NCI-H82 (cell line): ENCODE results near the gene KRTAP10-4.
"Not testable (repeated sequence)": the region's sequence is repeated elsewhere in the genome, so short reads cannot be mapped to it uniquely, and the experiment has no call there.

Source experiments
- DNase-seq: peaks from one replicate; lab custom pipeline; 2025; lab: John Stamatoyannopoulos, UW

KRTAP10-4 gene

DNA sequence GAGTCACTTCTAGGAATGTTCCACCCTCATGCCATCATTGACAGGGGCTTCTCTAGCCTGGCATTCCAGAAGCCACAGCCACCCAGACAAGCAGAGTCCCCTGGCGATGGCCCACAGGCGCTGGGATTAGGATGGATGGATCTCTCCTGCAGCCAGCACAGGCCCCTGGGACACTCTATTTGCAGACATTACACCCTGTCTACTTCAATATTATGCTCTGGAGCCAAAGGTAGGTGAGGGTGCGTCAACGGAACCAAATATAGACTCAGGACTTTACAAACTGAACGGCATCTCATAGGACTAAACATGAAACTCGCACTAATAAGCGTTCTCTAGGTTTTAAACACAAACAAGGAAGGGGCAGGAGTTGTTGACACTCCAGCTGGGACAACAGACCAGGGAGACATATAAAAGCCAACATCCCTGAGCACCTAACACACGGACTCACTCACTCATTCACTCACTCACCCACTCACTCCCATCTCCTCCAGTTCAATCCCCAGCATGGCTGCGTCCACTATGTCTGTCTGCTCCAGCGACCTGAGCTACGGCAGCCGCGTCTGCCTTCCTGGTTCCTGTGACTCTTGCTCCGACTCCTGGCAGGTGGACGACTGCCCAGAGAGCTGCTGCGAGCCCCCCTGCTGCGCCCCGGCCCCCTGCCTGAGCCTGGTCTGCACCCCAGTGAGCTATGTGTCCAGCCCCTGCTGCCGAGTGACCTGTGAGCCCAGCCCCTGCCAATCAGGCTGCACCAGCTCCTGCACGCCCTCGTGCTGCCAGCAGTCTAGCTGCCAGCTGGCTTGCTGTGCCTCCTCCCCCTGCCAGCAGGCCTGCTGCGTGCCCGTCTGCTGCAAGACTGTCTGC, 26.8 kb downstream of the KRTAP10-4 start, which contains the start of gene KRTAP10-7:
Gene KRTAP10-7 (plus strand): TSS at position 480 of the 861 bp plus-strand sequence. CDS start 25 bp downstream, at position 505.
- DNase-seq: not testable (repeated sequence)

DNA sequence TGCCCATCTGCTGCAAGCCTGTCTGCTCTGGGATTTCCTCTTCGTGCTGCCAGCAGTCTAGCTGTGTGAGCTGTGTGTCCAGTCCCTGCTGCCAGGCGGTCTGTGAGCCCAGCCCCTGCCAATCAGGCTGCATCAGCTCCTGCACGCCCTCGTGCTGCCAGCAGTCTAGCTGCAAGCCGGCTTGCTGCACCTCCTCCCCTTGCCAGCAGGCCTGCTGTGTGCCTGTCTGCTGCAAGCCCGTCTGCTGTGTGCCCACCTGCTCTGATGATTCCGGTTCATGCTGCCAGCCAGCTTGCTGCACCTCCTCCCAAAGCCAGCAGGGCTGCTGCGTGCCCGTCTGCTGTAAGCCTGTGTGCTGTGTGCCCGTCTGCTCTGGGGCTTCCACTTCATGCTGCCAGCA, 27.6 kb downstream of the KRTAP10-4 start:
- DNase-seq: not testable (repeated sequence)

DNA sequence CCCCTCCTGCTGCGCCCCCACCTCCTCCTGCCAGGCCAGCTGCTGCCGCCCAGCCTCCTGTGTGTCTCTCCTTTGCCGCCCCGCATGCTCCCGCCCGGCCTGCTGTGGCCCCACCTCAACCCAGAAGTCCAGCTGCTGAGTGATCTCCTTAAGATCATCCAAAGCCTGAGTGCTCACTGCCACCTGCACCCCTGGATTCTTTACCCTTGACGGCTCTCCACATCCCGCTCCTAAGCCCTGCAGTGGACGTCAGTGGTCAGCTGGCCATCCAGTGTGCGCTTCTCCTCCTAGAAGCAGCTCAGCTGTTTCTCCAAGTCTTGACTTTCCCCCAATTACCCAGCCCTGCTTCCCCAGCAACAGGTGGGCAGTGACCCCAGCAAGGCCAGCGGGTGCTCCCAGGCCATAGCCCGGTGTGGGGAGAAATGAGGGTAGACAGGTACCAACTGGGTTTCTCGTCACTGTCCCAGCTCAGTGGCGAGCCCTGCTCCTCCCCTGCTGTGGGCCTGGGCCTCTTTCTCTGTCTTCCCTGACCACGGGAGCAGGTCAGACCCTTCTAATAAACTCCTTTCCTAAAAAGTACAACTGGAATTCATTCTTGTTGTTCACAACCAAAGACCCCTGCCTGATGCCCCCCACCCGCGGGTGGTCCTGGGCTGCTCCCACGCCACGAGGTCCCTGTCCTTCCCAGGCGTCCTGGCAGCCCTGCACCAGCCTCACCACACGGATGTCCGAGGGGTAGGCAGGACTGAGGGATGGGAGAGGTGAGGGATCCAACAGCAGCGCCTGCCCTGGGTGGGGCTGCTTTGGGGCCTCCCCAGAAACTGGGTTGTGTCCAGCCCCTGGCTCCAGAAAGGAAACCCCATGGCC, 28.3 kb downstream of the KRTAP10-4 start:
- DNase-seq: no peak

DNA sequence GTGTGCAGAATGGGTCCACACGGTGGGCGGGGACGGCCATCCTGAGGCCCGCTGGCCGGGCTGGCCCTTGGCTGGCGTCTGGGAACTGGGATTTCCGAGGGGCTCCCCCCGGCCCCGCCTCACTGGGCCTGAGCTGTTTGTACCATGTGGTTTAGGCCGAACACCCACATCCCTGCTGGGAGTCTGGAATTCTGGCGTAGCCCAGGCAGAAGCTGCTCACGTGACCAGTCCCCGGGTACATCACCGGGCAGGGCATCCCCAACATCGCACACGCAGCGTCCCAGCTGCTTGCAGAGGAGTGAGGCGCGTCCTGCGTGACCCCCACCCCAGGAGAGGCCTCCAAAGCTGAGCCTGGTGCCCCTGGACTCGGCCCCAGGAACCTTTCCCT, 28.9 kb downstream of the KRTAP10-4 start:
- no peak for DNase-seq

DNA sequence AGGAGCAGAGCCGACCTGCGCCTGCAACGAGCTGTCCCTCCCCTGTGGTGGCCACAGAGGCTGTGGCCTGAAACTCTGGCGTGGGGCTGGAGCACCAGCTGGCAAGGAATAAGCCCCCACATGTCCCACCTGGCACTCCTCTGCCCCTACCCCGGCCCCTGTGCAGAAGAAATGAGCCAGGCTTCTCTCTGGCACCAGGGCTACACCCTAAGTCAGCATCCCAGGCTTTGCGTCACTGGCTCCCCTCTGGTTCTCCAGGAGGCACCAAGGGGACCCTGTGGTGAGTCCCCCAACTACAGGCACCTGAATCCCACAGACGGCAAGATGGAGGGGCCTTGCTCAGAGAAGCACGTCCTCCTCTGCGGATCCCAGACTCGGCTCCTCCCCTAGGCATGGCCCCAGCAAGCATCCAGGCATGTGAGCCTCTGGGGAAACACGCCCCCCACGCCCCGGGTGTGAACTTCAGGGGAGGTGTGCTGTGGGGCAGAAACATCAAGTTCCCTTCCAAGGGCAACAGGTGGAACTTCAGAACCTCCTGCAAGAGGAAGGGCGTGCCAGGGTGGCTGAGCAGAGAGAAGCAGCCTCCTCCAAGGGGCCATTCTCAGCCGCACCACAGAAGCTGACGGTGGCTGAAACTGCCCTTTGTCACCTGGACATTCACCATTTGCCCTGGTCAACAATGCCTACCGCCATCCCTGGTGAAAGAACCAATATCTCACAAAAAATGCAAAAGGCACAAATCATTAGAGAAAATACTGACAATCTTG, 29.8 kb downstream of the KRTAP10-4 start:
- DNase-seq: no peak

DNA sequence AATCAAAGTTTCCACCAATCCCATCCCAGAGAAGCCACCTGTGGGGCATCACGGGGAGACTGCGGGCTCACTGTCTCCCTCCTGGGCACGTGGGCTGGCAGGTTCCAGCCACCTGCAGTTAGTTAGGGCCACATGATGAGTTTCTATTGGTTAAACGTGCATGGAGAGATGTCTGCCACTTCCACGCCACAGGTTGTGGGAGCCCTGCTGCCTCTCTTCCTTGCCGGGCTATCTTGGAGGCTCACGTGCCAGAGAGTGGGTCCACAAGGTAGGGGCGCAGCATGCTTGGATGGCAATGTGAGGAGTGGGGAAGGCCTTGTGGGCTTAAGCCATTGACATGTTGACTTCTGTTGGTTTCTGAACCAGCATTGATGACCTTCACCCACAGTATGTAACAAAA, 30.4 kb downstream of the KRTAP10-4 start:
- DNase-seq: no peak

DNA sequence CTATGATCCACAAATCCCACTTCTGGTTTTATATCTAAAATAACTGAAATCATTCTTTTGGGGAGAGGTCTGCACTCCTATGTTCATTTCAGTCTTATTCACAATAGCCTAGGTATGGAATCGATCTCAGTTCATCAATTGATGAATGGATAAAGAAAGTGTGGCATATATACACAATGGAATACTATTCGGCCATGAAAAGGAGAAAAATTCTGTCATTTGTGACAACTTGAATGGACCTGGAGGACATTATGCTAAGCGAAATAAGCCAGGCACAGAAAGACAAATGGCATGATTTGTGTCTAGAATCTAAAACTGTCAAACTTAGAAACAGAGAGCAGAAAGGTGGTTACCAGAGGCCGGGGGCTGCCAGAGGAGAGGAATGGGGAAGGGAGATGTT, 33.0 kb downstream of the KRTAP10-4 start:
- DNase-seq: no peak

DNA sequence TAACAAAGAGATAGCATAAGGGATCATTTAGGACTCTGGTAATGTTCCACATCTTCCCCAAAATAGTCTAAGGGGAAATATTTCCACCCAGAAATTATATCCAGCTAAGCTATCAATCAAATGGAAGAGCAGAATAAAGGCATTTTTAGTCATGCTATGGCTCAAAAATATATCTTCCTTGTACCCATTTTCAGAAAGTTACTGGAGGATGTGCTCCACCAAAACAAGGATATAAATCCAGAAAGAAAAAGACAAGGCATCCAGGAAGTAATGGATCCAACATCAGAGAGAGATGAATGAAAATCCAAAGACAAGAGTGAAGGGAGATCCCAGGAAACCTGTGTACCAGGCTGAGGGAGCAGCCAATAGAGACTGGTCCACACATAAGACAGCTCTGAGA, 35.7 kb downstream of the KRTAP10-4 start:
- no peak for DNase-seq

DNA sequence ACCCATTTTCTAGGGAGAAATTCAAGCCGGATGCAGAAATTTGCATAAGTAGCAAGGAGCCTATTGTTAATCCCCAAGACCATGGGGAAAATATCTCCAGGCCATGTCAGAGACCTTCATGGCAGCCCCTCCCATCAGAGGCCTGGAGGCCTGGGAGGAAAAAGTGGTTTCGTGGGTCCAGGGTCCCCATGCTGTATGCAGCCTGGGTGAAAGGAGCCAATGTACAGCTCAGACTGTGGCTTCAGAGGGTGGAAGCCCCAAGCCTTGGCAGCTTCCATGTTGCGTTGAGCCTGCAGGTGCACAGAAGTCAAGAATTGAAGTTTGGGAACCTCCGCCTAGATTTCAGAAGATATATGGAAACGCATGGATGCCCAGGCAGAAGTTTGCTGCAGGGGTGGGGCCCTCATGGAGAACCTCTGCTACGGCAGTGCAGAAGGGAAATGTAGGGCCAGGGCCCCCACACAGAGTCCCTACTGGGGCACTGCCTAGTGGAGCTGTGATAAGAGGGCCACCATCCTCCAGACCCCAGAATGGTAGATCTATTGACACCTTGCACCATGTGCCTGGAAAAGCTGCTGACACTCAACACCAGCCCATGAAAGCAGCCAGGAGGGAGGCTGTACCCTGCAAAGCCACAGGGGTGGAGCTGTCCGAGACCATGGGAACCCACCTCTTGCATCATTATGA, 36.8 kb downstream of the KRTAP10-4 start:
- not testable (repeated sequence) for DNase-seq

DNA sequence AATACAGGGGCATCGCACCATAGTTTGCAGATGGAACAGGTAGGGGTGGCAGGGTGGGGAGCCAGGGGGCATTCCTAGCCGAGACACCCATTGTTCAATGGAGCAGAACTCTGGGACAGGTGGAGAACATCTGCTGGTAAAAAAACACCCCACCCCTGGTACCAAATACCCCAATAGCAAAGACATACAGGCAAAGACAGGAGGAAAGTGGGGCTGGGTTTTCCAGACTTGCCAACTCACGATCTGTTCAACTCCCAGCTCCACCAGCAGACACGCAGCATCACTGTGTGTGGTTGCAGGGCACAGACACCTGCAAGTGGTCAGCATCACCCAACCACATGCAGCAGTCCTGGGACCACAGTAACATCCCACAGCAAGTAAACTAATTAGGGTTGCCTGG, 38.0 kb downstream of the KRTAP10-4 start:
- no peak for DNase-seq

DNA sequence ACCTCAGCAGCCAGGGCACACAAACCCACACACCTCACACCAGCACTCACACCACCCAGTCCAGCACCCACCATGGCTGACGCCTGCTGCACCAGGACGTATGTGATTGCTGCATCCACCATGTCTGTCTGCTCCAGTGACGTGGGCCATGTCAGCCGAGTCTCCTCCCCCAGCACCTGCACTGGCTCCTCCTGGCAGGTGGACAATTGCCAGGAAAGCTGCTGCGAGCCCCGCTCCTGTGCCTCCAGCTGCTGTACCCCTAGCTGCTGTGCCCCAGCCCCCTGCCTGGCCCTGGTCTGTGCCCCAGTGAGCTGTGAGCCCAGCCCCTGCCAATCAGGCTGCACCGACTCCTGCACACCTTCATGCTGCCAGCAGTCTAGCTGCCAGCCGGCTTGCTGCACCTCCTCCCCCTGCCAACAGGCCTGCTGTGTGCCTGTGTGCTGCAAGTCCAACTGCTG, 38.5 kb downstream of the KRTAP10-4 start, which contains the start of gene KRTAP10-8:
Gene KRTAP10-8 (plus strand): TSS at position 51 of the 458 bp plus-strand sequence. CDS start 22 bp downstream, at position 73.
- DNase-seq: no peak

DNA sequence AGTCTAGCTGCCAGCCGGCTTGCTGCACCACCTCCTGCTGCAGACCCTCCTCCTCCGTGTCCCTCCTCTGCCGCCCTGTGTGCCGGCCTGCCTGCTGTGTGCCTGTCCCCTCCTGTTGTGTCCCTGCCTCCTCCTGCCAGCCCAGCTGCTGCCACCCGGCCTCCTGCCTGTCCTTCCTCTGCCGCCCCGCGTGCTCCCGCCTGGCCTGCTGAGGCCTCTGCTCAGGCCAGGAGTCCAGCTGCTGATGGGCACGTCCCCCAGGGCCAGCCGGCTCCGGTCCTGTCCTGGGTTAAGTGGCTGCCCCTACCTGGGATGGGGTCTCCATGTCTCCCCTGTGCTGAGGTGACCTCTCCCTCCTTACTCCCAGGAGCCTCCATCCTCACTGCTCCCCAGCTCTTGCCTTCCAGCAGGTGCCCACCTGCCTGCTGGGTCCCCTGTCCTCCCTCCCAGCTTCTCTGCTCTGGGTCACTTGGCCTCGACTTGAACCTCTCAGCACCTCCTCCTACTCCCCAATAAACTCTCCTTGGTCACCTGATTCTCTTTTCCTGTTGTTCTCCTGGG, 39.2 kb downstream of the KRTAP10-4 start:
- DNase-seq: no peak

DNA sequence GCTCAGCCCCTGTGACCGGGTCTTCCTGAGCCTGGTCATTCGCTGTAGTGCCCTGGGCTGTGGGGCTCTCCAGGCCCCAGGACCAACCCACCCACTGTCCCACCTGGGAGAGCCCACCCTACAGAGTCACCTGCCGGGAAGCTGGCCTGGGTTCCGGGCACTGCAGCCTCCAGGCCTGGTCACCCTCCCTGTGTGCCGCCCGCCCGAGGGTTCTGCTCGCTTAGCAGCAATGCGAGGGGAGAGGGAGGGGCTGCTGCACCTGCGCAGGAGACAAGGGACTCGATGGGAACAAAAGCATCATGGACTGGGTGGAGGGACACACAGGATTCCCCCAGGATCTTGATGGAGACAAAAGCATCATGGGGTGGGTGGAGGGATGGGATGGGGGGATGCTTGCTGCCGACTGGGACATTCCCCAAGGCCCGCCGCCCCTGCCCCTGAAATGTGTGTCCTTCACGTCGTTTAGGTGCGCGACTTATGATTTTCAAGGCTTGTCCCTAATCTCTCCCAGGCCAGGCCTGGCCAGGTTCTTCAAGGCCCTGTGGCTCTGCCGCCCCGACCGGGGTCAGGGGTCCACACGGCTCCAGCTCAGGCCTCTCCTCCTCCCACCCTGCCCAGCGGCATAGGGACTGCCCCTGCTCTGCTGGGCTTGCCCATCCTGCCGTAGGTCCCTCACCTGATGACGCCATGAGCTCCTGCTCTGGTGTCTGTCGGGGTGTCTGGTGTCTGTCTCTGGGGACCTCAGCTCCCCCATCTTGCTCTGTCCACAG, 40.0 kb downstream of the KRTAP10-4 start:
- no peak for DNase-seq

DNA sequence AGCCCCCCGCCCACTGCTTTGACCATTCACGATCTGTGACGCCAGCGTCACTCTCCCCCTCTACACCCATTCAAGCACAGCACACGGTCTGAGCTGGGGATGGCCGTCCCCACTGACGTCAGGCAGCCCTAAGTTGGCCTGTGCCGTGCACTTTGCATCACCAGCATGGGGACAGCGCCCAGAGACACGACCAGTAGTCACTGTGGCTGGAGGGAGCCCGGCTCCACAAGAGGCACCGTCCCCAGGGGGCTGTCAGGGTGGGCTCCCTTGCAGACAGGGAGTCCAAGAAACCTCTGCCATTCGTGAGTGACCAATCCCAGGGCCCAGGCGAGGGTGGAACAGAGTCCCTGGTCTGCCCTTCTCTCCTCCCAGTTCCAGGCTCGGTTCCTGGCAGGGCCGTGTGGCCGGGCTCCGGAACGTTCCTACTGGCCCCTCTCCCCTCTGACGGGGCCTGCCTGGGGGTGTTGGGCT, 40.7 kb downstream of the KRTAP10-4 start:
- no peak for DNase-seq

DNA sequence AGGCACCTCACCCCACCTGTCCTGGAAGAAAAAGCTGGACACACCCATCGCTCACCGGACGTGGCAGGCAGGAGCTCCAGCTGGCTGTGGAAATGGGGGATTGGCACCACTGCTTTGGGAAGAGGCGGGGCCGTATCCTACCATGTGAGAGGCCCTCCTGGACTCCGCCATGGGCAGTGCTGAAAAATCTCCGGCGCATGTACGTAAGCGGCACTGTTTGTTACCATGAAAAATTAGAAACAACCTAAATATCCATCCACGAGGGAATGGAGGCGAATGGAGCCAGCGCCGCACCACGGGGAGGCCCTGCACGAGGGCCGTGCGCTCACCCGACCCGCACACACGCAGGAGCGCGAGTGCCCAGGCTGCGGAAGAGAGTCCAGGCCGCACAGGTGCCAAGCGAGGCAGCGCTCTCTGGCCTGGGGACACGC, 41.4 kb downstream of the KRTAP10-4 start:
- no peak for DNase-seq

DNA sequence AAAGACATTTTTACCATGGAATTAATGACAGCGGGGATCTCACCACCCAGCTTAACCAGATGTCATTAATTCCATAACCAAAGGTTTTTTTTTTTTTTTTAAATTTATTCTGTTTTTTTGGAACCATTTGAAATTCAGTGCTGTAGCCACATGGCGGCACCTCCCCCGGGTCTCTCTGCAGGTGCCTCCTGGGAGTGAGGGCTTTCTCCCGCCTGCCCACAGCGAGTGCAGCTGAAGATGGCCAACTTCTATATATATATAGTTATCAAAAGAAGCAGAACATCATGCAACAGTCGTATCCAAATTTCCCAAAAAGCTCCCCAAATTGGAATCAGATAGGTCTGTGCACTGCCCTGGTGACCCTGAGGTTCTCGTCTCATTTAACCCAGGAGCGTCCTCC, 41.9 kb downstream of the KRTAP10-4 start:
- no peak for DNase-seq

DNA sequence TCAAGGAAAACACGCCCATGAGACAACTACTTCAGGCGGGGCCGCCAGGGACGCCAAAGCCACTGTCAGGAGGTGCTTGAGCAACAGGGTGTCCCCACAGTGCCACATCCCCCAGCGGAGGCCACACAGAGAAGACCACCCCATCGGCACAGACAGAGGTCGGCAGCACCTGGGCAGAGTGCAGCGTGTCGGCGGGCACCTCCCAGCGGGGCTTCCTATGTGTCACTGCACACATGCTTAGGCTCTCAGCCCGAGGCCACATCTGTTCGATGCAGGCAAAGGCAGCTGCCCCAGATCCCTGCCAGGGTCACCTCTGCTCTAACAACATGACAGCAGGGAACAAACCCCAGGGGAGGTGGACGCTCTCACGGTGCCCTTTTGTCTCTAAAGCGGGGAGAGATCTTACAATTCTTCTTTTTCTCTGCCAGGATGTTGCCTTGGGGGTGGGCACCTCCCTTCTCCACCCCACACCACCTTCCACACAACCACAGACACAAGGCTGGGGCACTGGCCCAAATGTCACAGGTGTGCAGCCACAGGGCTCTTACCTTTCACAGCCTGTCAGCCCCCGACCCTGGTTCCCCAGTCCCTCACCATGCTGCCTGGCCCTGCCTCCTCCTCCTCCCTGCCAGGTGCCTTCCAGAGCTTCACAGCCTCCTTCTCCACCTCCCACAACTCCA, 42.5 kb downstream of the KRTAP10-4 start:
- DNase-seq: no peak

DNA sequence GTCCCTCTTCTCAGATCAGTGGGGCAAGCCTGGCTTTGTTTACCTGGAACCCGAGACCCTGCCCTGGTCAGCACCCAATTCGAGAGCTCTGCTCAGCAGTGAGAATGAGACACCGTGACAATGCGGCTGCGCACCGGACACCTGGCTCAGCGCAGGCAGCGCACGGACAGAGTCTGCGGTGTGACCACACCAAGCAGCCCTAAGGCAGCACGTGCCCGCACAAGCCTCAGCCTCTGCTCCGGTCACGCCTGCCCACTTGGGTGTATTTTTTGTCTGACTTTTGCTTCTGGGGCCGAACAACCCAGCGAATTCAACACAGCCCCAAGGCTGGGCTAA, 43.0 kb downstream of the KRTAP10-4 start:
- no peak for DNase-seq

DNA sequence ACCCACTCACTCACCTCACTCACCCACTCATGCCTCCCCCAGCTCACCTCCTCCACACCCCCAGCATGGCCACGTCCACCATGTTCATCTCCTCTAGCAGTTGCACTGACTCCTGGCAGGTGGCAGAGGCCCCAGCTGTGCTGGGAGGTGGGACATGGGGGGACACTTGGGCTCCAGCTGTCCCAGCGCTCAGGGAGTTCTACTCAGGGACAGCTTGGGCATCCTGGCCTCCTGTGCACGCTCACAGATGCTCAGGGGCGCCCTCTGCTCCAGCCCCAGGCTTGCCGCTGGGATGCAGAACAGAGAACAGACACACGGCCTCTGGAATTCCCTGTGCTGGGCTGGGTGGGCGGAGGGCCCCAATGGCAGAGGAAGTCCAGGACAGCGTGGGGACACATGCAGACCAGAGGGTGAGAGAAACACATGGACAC, 43.6 kb downstream of the KRTAP10-4 start:
- no peak for DNase-seq

DNA sequence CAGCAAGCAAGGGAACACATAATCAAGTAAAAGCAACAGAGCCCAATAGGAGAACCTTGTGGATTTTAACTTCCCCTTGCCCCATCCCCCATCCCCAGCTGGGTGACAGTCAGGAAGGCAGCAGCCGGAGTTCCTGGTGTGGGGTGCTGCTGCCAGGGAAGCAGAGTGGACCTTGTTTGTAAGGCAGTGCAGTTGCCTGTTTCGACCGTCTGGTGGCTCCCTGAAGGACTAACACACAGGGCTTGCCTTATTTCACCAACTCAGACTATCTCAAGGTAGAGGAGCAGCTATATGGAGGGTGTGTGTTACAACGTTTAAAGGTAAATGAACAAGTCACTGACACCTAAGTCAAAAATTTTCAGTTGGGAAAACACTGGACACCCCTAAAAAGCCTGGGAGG, 45.0 kb downstream of the KRTAP10-4 start:
- DNase-seq: no peak
